PFSK-1 (cell line): ENCODE measurements around the gene AQP1.

Experiments
- REST ChIP-seq, 2 experiments: IDR thresholded peaks; 2 replicates each; pipeline versions ENCODE4 v1.6.1 to v1.8.0; 2011 to 2012; ENCODE audit warnings: low read depth in 2 of 2, low read length in 2 of 2, control low read depth in 1 of 2, inconsistent platforms in 1 of 2, mild to moderate bottlenecking in 1 of 2, moderate library complexity in 1 of 2; ENCODE audit not compliant: insufficient read depth in 1 of 2
- SIN3A ChIP-seq: IDR thresholded peaks from 2 replicates; pipeline ENCODE4 v1.6.1; 2012; ENCODE audit warnings: mild to moderate bottlenecking, low read length, moderate library complexity, borderline replicate concordance; ENCODE audit not compliant: insufficient read depth
- TAF1 ChIP-seq: IDR thresholded peaks from 2 replicates; pipeline ENCODE4 v1.6.1; 2012; ENCODE audit warnings: low read length, control low read depth, borderline replicate concordance; ENCODE audit not compliant: insufficient read depth

DNA sequence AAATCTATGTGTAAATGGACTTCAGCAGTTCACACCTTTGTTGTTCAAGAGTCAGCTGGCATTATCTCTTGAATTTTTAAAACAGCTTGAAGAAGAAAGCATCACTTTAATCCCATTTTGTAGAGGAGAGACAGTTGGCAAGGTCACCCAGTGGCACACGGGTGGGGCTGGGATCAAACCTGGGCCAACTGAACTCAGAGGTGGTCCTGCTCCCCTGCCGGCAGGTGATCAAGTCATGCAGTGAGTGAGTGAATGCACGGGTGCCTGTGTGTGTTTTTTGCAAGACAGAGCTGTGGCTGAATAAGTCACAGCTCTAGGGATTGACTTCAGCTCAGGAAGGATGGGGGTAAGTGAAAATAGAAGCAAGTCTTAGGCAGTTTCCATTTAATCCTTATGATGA is 61.6 kb downstream of the AQP1 start:
- TF ChIP-seq REST (IDR thresholded peaks at IDR 0.05; ENCODE audit: insufficient read depth in 1 of 2, low read depth in 2 of 2, low read length in 2 of 2), result no peak
- TF ChIP-seq TAF1, result no peak
- TF ChIP-seq SIN3A, result no peak
